ENCODE data around the gene PCTP. TPM values are rescaled to one million over a fixed set of nuclear protein-coding genes. Genes with fewer than 3 reads are reported as not detected.

PCTP gene
- polyA plus RNA-seq, 1 donor, result 11.6 TPM

DNA sequence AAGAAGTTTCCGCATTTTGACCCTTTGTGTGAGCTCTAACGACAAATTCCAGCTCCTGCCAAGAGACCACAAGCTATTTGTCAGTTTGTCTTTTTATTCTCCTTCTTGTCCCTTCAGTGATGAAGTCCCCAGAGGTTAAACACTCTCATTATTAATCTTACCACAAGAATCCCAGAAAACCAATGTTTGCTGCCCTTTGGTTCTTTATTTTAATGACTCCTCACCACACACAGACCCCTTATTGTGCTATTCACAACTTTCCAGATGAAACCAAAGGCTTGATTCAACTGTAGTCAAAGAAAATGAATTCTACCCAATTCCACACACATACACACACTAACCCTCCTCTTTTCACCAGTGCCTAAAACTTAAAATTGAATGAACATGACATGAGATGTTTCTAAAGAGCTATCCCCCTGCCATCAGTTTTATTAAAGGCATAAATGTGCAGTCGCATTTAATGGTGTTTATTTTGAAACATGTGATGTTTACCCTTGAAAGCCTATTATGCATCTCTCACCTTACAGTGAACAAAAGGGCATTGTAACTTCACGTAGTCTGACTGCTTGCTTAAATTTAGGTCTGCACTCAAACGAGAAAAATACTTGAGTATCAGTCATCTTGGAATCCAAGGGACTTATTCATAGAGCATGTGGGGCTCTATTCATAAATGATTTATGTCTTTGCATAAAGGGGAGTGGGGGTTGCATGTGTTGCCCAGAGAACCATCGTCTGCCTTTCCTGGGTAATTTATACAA lies 44.1 kb downstream of the PCTP start:
- DNase-seq (ENCODE audit: low read depth), result no peak

DNA sequence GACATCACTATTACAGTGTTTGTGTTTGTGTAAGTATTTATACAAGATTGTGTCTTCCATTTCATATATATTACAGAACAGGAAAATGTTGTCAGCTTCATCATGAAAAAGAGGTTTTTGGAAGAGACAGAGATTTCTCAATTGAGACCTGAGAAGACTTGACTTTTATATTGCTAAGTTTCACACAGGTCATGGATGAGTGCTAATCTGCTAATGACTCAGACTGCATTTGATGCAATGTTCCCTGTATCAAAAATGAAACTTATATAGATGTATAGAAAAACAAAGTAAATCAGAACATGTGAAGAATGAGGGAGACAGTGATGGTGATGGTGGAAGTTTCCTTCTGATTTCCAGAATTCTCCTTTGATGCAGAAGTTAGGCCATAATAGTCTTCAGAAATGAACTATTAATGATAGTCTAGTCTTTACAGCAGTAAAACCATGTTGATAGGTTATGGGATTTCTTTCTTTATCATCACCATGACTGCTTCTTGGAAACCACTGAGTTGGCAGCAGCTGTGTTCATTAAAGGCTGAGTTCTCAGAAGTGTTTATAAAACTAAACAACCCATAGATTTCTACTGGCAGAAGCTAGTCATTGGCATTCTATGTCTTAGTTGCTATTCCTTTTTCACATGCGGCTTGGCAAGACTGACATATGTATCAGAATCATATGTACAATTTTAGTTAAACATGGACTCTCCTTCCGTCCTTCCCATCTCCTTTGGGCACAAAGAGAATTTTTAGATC lies 56.1 kb downstream of the PCTP start:
- no peak for DNase-seq (ENCODE audit: low read depth)

DNA sequence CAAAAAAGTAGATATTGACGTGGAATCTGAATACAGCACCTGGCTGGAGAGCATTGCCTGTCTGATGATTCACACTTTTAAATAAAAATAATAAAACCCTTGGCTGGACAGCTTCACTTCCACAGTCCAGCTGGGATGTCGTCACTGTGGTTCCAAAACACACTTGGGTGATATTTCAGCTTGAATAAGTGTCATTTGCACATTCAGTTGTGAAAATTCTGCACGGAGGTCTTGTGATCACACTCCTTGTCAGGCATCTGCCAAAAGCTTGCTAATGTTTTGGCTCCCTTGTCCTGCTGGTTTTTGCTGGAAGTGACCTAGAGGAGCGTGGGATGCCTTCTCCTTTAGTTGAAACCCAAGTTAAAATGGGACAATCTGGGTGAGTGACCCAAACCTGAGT lies 60.7 kb downstream of the PCTP start:
- no peak for DNase-seq (ENCODE audit: low read depth)

DNA sequence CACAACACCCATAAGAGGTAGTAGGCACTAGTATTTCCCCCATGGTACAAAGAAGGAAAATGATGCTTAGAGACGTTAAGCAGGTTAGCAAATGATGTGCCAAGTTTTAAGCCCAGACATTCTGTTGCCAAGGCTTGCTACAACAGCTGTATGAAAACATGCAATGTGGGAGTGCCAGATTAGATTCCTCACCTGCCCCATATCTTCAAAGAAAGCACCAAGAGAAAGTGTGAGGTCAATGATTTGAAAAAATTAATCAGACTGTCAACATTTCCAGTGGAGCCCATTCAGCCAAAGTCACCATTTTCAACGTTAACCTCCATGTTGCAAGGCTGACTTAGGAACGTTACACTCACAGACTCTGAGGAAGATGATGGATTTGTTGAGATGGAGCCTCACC lies 61.5 kb downstream of the PCTP start:
- DNase-seq (ENCODE audit: low read depth), result no peak

DNA sequence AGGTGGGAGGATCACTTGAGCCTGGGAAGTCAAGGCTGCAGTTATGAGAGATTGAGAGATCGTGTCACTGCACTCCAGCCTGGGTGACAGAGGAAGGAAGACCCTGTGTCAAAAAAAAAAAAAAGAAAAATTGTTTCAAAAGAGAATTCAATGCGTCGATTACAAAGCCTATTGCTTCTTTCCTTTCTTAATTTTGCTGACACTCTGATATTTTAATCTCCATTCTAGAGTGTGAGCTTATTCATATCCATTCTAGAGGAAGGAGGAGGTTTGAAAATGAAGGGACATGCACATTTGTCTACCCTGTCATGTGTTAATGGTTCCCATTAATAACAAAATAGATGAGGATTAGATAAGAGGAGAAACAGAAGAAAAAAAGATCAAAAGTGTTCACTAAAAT lies 63.1 kb downstream of the PCTP start:
- no peak for DNase-seq (ENCODE audit: low read depth)

DNA sequence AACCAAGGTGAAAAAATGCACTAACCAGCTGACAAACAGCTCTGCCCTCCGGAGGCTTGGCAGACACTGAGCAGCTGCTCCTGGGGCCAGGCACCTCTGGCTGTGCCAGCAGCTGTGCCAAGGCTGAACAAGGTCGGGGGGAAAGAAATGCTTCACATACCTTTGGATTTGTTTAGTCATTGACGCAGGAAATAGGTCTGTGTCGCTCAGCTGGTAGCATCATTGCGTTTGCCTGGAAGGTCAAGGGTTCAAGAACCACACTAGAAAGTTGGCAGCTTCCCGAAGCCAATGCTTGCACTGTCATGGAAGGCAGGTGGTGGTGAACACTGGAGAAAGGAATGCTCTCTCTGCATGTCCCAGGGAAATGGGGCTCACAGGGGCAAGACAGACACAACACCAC lies 63.5 kb downstream of the PCTP start:
- no peak for DNase-seq (ENCODE audit: low read depth)

DNA sequence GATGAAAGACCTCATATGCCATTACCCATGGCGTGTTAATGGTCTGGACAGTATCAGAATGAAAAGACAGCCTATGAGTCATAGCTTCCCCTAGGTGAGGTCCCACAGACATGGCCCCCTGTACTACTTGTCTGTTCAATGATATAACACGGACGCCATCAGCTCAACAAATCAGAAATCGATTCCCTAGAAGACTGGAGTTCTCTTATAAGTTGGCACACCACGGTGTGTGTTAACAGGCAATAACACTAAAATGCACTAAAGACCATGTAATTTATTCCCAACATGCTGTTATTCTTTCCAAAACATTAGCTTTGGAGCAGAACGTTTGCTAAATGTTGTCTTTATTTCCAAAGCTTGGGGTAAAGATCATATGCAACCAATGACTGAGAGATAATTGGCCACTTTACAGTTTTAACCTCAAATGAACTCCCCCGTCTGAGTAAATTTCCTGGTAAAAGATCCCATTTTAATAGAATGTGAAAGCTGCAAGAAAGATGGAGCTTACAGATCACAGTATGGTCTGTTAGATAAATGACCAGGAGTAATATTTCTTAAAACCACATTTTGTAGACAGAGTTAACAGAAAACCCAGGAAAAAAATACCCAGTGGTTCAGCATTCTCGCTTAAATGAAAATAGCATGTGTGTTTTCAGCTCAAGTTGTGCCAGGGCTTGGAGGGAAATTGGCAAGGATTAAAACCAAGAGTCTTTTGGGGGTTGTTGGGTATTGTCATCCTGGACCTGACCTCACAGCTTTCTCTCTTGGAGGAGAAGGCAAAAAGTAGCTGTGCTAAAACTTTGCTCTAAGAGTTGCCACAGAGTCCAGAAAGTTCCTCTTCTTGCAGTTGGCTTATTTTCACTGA lies 65.9 kb downstream of the PCTP start:
- DNase-seq (ENCODE audit: low read depth), result no peak

DNA sequence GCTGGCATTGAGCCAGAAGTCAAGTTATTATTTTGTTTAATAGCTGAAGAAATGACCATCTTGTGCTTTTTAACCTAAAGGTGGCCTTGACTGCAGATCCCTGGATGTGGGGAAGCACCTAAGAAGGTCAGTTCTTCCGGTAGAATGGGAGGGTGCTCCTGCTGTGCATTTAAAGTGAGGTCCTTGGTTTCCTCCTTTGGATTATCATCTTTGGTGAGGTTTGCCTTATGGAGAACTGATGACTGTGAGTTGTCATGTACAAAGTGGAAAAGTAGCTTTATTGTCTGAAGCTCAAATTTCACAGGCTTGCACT lies 66.5 kb downstream of the PCTP start:
- no peak for DNase-seq (ENCODE audit: low read depth)

DNA sequence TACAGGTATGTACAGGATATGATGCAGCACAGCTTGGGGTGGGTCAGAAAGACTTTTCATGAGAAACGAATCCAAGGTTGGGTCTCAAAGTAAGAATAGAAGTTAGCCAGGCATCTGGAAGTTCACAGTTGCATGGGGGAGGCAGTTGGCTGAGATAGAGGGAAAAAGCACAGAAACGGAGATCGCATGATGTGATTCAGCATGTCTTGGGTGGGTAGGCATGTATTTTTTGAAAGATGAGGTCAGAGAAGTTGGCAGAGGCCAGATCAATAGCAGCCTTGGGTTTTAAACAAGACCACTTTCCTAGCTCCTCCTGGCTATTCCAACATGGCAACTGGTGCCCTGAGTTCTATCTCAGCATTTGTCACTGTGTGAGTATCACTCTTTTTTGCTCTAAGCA lies 67.2 kb downstream of the PCTP start:
- DNase-seq (ENCODE audit: low read depth), result no peak

DNA sequence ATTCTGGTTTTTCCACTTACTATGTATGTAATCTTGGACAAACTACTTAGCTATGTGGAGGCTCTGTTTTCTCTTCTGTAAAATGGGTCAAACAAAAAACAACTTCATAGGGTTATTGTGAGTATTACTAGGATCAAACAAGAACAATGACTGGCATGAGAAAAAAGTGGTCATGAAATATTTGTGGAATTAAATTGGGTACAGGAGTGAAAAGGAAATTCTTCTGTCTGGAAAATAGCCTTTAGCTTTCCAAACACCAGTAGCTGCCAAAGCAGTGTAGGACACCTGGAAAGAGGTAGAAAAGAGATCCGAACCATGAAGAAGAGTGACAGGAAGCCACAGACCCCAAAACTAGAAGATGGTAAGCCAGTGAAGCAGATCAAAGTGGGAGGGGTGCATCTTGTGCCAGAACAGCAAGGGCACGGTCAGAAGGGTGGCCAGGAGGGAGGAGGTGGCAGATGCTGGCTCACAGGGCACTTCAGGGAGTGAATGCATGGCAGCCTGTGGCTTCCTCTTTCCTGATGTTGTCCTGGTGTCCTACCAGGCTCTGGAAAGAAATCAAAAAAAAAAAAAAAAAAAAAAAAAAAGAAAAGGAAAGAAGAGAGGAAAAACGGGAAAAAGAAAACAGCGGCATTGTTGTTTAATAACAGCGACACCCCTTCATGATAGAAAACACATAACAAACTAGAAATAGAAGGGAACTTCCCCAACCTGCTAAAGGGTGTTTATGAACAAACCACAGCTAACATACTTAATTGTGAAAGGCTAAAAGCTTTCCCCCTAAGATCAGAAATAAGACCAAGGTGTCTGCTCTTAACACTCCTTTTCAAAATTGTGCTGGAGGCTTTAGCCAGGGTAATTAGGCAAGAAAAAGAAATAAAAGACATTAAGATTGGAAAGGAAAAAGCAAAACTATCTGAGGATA lies 67.9 kb downstream of the PCTP start:
- no peak for DNase-seq (ENCODE audit: low read depth)

DNA sequence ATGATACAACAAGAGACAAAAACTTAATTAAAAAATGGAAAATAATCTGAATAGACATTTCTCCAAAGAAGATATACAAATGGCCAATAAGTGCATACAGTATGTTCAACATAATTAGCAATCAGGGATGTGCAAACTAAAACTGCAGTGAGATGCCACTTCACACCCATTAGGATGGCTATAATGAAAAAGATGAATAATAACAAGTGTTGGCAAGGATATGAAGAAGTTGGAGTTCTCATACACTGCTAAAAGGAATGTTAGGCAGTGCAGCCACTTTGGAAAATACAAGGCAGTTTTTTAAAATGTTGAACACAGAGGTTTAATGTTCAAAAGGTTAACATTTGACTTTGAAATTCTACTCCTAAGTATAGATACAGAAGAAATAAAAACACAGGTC lies 69.8 kb downstream of the PCTP start:
- no peak for DNase-seq (ENCODE audit: low read depth)

DNA sequence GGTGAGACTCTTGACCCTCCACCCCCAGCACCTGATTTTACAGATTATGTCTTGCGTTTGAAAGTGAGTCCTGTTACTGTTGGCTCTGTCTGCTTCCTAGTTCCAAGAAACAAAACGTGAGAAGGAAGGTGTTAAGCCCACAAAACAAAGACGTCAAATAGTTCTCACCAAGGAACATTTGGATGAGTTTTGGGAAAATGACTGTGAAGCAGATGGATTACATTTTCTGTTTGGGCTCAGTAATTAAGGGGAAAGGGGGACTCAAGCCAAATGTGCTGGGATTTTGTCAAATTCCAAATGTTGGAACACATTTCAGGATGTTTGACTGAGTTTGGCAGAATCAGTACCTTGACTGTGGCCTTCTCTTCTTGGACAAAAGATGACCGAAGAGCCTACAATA lies 71.2 kb downstream of the PCTP start:
- DNase-seq (ENCODE audit: low read depth), result no peak

DNA sequence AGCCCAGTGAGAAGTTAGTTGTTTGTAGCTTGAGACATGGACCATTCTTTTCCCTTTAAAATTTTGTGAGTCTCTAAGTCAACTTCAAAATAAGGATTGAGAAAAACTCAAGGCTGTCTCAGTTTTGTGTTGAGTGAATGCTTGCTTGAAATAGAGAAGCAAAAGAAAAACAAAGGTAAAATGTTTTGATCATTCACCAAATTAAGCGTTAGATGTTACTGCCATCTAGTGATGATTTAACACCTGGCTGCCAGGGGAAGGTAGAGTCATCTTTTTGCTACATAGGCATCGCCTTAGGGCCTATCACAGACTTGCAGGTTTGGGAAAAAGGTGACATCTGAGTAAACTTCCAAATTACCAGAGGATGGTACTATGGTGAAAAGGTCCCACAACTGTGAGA lies 74.4 kb downstream of the PCTP start:
- no peak for DNase-seq (ENCODE audit: low read depth)

Other genes starting within 250 kb of the PCTP start
- 0.15 TPM for gene SMIM36, start 239.6 kb upstream of the PCTP start, polyA plus RNA-seq (ENCODE audit: insufficient read length)
- 8.0 TPM for gene TMEM100, start 28.2 kb upstream of the PCTP start, polyA plus RNA-seq (ENCODE audit: insufficient read length)

Measured in forelimb muscle (tissue), 1 donor.